Liver (tissue), 9 donors: ENCODE measurements around the gene NPEPL1. TPM values are rescaled to one million over a fixed set of nuclear protein-coding genes. Genes with fewer than 3 reads are reported as not detected.

Experiments
- DNase-seq: peaks from one replicate; pipeline ENCODE4 v3.0.0-alpha.2; 2017; ENCODE audit warnings: low spot score
- H3K27ac ChIP-seq, 2 donors: one replicate each; pipeline ENCODE4 v1.7.0; 2013; ENCODE audit warnings: inconsistent platforms in 2 of 2, low read length in 2 of 2, control low read depth in 1 of 2, low read depth in 1 of 2, mild to moderate bottlenecking in 1 of 2
- H3K27me3 ChIP-seq, 4 donors: one replicate each; pipeline versions ENCODE4 v1.6.1 to v1.7.0; 2013; ENCODE audit warnings: low read length in 3 of 4, inconsistent platforms in 1 of 4, mild to moderate bottlenecking in 1 of 4, moderate library complexity in 1 of 4; ENCODE audit not compliant: control insufficient read depth in 4 of 4, insufficient read depth in 4 of 4
- H3K36me3 ChIP-seq, 4 donors: one replicate each; pipeline versions ENCODE4 v1.6.1 to v1.7.0; 2013; ENCODE audit warnings: low read length in 3 of 4, mild to moderate bottlenecking in 3 of 4, low read depth in 1 of 4, moderate library complexity in 1 of 4; ENCODE audit not compliant: control insufficient read depth in 4 of 4, insufficient read depth in 3 of 4
- H3K4me1 ChIP-seq, 4 donors: one replicate each; pipeline versions ENCODE4 v1.6.1 to v1.7.0; 2013; ENCODE audit warnings: low read length in 3 of 4, mild to moderate bottlenecking in 3 of 4, moderate library complexity in 1 of 4; ENCODE audit not compliant: control insufficient read depth in 4 of 4, insufficient read depth in 4 of 4
- H3K4me3 ChIP-seq, 3 donors: one replicate each; pipeline versions ENCODE4 v1.6.1 to v1.7.0; 2013; ENCODE audit warnings: low read length in 3 of 3, control low read depth in 1 of 3, low read depth in 1 of 3, mild to moderate bottlenecking in 1 of 3
- H3K9ac ChIP-seq, 2 donors: one replicate each; pipeline ENCODE4 v1.7.0; 2013; ENCODE audit warnings: low read length in 2 of 2, mild to moderate bottlenecking in 2 of 2, moderate library complexity in 2 of 2, control low read depth in 1 of 2, low read depth in 1 of 2
- H3K9me3 ChIP-seq, 4 donors: one replicate each; pipeline versions ENCODE4 v1.6.1 to v1.7.0; 2013; ENCODE audit warnings: low read length in 3 of 4; ENCODE audit not compliant: control insufficient read depth in 4 of 4
- ATF3 ChIP-seq: IDR thresholded peaks from 2 replicates; pipeline ENCODE4 v1.6.1; 2016; ENCODE audit warnings: antibody characterized with exemption
- CTCF ChIP-seq: fragments of 150-350 bp; IDR thresholded peaks from 2 replicates; pipeline ENCODE4 v1.5.1; 2017; ENCODE audit warnings: improper control_type of control experiment, low read depth, low read length; ENCODE audit not compliant: missing input control
- FOXA1 ChIP-seq: IDR thresholded peaks from 2 replicates; pipeline ENCODE4 v1.6.1; 2016; ENCODE audit warnings: antibody characterized with exemption
- JUND ChIP-seq, 2 donors: IDR thresholded peaks; 2 replicates each; pipeline ENCODE4 v1.6.1; 2016; ENCODE audit warnings: antibody characterized with exemption in 2 of 2
- REST ChIP-seq: IDR thresholded peaks from 2 replicates; pipeline ENCODE4 v1.6.1; 2016; ENCODE audit warnings: antibody characterized with exemption, mild to moderate bottlenecking
- SP1 ChIP-seq: IDR thresholded peaks from 2 replicates; pipeline ENCODE4 v1.6.1; 2018; ENCODE audit warnings: antibody characterized with exemption, mild to moderate bottlenecking
- TAF1 ChIP-seq: conservative IDR thresholded peaks from 2 replicates; pipeline ENCODE4 v1.6.1; 2016; ENCODE audit warnings: antibody characterized with exemption, mild to moderate bottlenecking
- WGBS: extraction: QIAGEN DNeasy Blood & Tissue Kit; methylation state at CpG from one replicate; pipeline ENCODE4 v1.1.7; 2013; 5-methylcytosine and 5-hydroxymethylcytosine counted together
- polyA plus RNA-seq, 2 donors: library from polyadenylated mRNA; stranded (reverse) in 1 of 2; unstranded in 1 of 2; fragments of 200-250 nt in 1 of 2; fragments of >200 nt in 1 of 2; fragmentation: Nextera tagmentation in 1 of 2; extraction: Ambion mirVana in 1 of 2; gene quantifications; one replicate each; pipeline versions ENCODE4 v1.2.1 to v1.2.3, GENCODE V29; 2013 to 2015
- total RNA-seq, 2 donors: library from RNA; depleted of rRNA; stranded (reverse); fragments of >200 nt; gene quantifications; one replicate each; pipeline ENCODE4 v1.2.3, GENCODE V29; 2014
- donor health status: healthy.
- donor health status: healthy.
- donor health status: healthy.
- donor health status: healthy.
- donor health status: healthy.

NPEPL1 gene
- total and polyA plus RNA-seq, 4 donors: 8.0 to 13.3 (median 10.9) TPM

- H3K4me3 ChIP-seq: no peak overlapping the region
- peaks cover 5 to 17% (median 13%) of the 10 kb centered on the region in 4 donors for H3K4me1 ChIP-seq
- peaks cover 0 to 5% (median under 1%) of the 10 kb centered on the region in 4 donors for H3K36me3 ChIP-seq
- H3K9me3 ChIP-seq: no peaks in the 10 kb centered on the region
- H3K9ac ChIP-seq: peak overlapping the region in 1 of 2 donors; percentile 41
- H3K27me3 ChIP-seq: no peaks in the 10 kb centered on the region
- H3K27ac ChIP-seq: no peak overlapping the region
- DNase-seq: no peak
- WGBS: 54% methylated on average over 7 of the region's 7 CpGs
- no peak for TF ChIP-seq SP1
- TF ChIP-seq ATF3: no peak
- TF ChIP-seq REST: no peak
These were observed 2.0 kb upstream of the NPEPL1 start for GRCh38 chr20:58690396-58691135.

- TF ChIP-seq JUND (IDR thresholded peaks at IDR 0.05) (no peak), REST (no peak), SP1 (no peak), CTCF (no peak), ATF3 (no peak), FOXA1 (no peak), TAF1 (no peak)
- H3K4me3 ChIP-seq: peak overlapping the region in 1 of 3 donors; percentile 73
- H3K9me3 ChIP-seq: no peaks in the 10 kb centered on the region
- no peak overlapping the region for H3K9ac ChIP-seq
- no peaks in the 10 kb centered on the region for H3K27me3 ChIP-seq
- H3K4me1 ChIP-seq: peaks cover 5 to 17% (median 13%) of the 10 kb centered on the region in 4 donors
- 74% methylated on average over 31 of the region's 31 CpGs for WGBS
- no peak for DNase-seq
- peaks cover under 1 to 14% (median 10%) of the 10 kb centered on the region in 4 donors for H3K36me3 ChIP-seq
- H3K27ac ChIP-seq: peak overlapping the region; percentile 61 to 65
These were observed 624 bp upstream of the NPEPL1 start for GRCh38 chr20:58691773-58692578.
